Aorta (tissue), 5 donors: ENCODE measurements around the gene SLC9A3. TPM values are rescaled to one million over a fixed set of nuclear protein-coding genes. Genes with fewer than 3 reads are reported as not detected.
"Not testable (repeated sequence)": the region's sequence is repeated elsewhere in the genome, so short reads cannot be mapped to it uniquely, and the experiment has no call there.

Experiments used
- ATAC-seq: fragments of 200-7000 bp; cut with Tn5 transposase; one replicate; pipeline ENCODE4 v1.9.1; 2022; ENCODE audit warnings: moderate library complexity; ENCODE audit not compliant: low FRiP score
- DNase-seq, 2 donors: peaks; one replicate each; pipeline ENCODE4 v3.0.0-alpha.2; 2020
- H3K27ac ChIP-seq, 2 donors: one replicate each; pipeline ENCODE4 v1.5.1; 2013; ENCODE audit warnings: low read length in 2 of 2, mild to moderate bottlenecking in 2 of 2, moderate library complexity in 2 of 2, control low read depth in 1 of 2, inconsistent platforms in 1 of 2, low read depth in 1 of 2
- H3K27me3 ChIP-seq, 2 donors: one replicate each; pipeline ENCODE4 v1.6.1; 2013; ENCODE audit warnings: control low read depth in 1 of 2, low read length in 1 of 2, mild to moderate bottlenecking in 1 of 2, moderate library complexity in 1 of 2; ENCODE audit not compliant: insufficient read depth in 2 of 2, control insufficient read depth in 1 of 2
- H3K36me3 ChIP-seq, 2 donors: one replicate each; pipeline ENCODE4 v1.6.1; 2013; ENCODE audit warnings: control low read depth in 1 of 2, low read length in 1 of 2, mild to moderate bottlenecking in 1 of 2; ENCODE audit not compliant: insufficient read depth in 2 of 2, control insufficient read depth in 1 of 2
- H3K4me1 ChIP-seq, 2 donors: one replicate each; pipeline ENCODE4 v1.6.1; 2013; ENCODE audit warnings: low read length in 2 of 2, control low read depth in 1 of 2, mild to moderate bottlenecking in 1 of 2, moderate library complexity in 1 of 2; ENCODE audit not compliant: insufficient read depth in 2 of 2, control insufficient read depth in 1 of 2
- H3K4me3 ChIP-seq, 2 donors: one replicate each; pipeline ENCODE4 v1.5.1; 2013; ENCODE audit warnings: low read length in 2 of 2, control low read depth in 1 of 2, mild to moderate bottlenecking in 1 of 2
- H3K9me3 ChIP-seq: one replicate; pipeline ENCODE4 v1.6.1; 2013; ENCODE audit warnings: mild to moderate bottlenecking, low read length; ENCODE audit not compliant: control insufficient read depth
- WGBS, 2 donors: extraction: QIAGEN DNeasy Blood & Tissue Kit; methylation state at CpG; one replicate each; pipeline ENCODE4 v1.1.7; 2013; 5-methylcytosine and 5-hydroxymethylcytosine counted together
- intact Hi-C, 2 donors: fragments of 100-400 bp; cut with DNase I; formaldehyde crosslinking; loops; one replicate each; pipeline versions ENCODE4 v1.14.2 to v1.15.0; 2022
- polyA plus RNA-seq, 2 donors: library from polyadenylated mRNA; stranded (reverse); fragments of 200-250 nt; gene quantifications; one replicate each; pipeline ENCODE4 v1.2.3, GENCODE V29; 2013
- total RNA-seq, 2 donors: library from RNA; stranded (reverse); fragmentation: NEBNext Ultra II Directional; extraction: Animal tissue kit (Norgen Biotek cat#: 25700); gene quantifications; one replicate each; pipeline ENCODE4 v1.2.1, GENCODE V29; 2021
- donor health status: healthy with polysubstance abuse.
- donor health status: Bipolar disorder and iron deficiency.
- donor health status: DM: no; HTN: no; CAD: no.
- donor health status: DM: no; HTN: no; CAD: no.
- donor health status: DM: yes; HTN: yes; CAD: no.

The SLC9A3 gene
- total and polyA plus RNA-seq, 4 donors: 0.59 to 4.3 (median 0.95) TPM

DNA sequence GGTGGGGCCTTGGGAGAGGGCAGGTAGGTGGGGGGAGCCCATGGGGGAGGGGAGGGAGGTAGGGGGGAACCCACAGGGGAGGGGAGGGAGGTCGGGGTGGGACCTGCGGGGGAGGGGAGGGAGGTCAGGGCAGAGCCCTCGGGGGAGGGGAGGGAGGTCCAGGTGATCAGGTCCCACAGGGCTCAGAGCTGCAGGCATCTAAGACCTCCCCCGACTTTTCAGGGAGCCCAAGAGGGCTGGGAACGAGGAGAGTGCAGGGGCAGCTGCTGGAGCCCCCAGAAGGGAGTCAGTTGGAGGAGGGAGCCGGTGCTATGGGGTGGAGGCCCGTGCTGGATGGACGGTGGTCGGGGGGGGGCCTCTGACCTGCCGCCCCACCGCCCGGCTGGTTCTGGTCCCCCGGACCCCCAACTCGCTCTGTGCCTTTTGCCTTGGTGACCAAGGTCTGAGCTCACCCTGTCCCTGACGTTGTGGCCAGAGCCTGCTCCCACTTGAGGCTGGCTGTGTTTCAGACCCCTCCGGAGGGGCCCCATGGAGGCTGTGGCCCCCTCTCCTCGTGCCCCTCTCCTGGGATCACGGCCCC is 31.8 kb downstream of the SLC9A3 start:
- H3K27ac ChIP-seq: no peak overlapping the region
- WGBS, 2 donors: 59 to 61% methylated on average over 15 to 18 of the region's 18 CpGs
- intact Hi-C loops: no loop called here
- H3K4me1 ChIP-seq: no peaks in the 10 kb centered on the region
- H3K9me3 ChIP-seq: no peaks in the 10 kb centered on the region
- H3K36me3 ChIP-seq: no peaks in the 10 kb centered on the region
- H3K4me3 ChIP-seq: no peak overlapping the region
- no peaks in the 10 kb centered on the region for H3K27me3 ChIP-seq
- ATAC-seq: no peak
- DNase-seq: no peak

DNA sequence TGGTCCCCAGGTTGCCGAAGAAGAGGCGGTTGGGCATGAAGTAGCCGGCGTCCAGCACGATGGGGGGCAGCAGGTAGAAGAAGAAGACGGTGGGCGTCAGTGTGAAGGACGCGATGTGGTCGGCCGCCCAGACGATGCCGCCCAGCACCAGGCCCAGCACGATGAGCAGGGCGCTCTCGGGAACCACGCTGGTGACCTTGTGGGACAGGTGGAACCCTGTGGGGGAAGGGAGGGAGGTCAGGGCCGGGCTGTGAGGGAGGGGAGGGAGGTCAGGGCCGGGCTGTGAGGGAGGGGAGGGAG is 32.4 kb downstream of the SLC9A3 start:
- no peak overlapping the region for H3K4me3 ChIP-seq
- no peaks in the 10 kb centered on the region for H3K36me3 ChIP-seq
- H3K4me1 ChIP-seq: no peaks in the 10 kb centered on the region
- H3K27ac ChIP-seq: no peak overlapping the region
- no peak for DNase-seq
- no peak for ATAC-seq
- no peaks in the 10 kb centered on the region for H3K9me3 ChIP-seq
- 82 to 84% methylated on average over 19 of the region's 19 CpGs for WGBS, 2 donors
- H3K27me3 ChIP-seq: no peaks in the 10 kb centered on the region
- intact Hi-C loops: no loop called here

DNA sequence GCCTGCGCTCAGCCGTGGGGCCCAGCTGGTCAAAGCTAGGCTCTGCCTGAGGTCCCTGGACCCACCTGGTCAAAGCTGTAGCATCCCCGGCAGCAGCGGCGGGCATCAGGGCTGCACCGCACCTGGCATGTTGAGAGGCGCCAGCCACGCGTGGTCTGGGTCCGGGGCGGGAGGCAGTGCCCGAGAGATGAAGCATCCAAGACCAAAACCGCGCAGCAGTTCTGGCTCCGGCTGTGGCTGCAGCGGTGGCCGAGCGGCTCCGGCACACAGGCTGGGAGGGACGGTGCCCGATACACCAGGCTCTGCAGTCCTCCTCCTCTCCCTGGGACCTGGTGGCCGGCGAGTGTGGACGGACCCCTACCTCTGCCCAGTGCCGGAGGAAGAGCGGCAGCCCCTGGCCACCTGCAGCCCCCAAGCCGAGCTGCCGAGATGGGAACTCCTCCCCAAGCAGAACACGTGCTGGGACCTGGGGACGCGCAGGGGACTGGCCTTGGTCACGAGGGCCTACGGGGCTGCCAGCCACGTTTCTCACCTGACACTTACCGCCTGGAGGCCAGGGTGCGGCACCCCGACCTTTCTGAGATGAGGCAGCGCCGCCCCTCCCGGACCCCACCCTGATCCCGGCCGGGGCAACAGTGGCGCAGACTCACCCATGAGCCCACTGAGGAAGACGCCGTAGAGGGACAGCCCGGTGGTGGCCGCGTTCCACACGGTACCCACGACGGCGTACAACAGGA is 33.0 kb downstream of the SLC9A3 start:
- H3K27ac ChIP-seq: no peak overlapping the region
- intact Hi-C loops: no loop called here
- H3K4me1 ChIP-seq: no peaks in the 10 kb centered on the region
- DNase-seq (no peak), ATAC-seq (no peak)
- no peaks in the 10 kb centered on the region for H3K36me3 ChIP-seq
- H3K4me3 ChIP-seq: no peak overlapping the region
- WGBS, 2 donors: 90% methylated on average over 49 to 52 of the region's 52 CpGs
- no peaks in the 10 kb centered on the region for H3K9me3 ChIP-seq
- H3K27me3 ChIP-seq: no peaks in the 10 kb centered on the region

DNA sequence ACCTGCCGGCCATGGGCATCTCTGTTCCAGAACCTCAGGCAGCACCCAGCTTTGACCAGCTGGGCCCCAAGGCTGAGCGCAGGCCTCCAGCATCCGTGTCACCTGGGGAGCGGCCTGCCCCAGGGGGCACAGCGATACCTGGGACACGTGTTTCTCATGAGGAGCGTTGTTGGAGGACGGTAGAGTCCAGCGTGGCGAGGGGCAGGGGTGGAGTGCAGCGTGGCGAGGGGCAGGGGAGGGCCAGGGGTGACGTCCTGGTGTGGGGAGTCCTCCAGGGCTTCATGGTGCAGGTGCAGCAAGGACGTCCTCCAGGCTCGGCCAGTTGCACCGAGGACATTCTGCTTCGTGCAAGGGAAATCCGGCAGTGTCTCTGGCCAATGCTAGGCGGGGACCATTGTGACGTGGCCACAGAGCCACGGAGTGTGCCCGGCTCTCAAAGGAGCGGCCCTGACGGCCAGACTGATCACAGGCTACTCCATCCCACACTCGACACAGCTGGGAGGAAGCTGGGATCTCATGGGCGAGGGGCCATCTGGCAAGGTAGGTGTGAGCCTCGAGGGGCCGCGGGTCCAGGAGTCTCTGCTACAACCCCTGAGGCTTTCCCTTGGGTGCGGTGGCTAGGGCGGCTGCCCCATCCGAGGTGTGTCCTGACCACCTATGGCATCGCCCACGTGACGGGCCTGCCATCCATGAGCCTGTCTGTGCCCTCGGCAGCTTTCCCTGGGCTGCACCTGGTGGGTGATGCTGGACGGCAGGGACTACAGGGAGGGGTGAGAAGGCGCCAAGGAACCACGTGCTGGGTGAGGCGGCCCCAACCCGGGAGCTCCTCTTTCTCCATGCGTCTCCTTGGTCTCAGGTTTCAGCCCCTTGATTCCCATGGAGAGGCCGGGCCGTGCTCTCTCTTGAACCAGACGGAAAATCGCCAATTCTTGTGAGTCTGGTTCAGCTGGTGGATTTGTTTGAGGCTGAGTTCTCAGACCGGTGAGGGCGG is 33.8 kb downstream of the SLC9A3 start:
- intact Hi-C loops: no loop called here
- no peak for DNase-seq
- Histone ChIP-seq H3K27me3 (no peaks in the 10 kb centered on the region), H3K9me3 (no peaks in the 10 kb centered on the region), H3K27ac (no peak overlapping the region), H3K4me1 (no peaks in the 10 kb centered on the region), H3K4me3 (no peak overlapping the region), H3K36me3 (no peaks in the 10 kb centered on the region)
- no peak for ATAC-seq
- 80 to 81% methylated on average over 48 of the region's 48 CpGs for WGBS, 2 donors

DNA sequence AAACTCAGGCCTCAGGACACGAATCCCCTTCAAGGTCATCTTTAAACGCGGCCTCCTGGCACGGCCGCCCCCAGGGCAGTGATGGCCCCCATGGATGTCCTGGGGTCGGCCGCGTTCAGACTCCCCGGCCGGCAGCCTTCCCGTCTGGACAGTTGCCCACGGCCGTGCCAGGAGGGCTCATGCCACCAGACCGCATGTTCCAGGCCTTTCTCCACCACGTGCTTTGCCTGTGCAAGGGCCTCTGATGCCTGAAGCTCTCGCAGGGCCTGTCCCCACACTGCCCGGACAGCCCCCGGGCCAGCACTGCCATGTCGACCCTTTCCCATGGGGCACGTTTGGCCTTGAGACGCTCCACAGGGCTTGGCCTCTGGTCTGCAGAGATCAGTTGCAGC is 34.6 kb downstream of the SLC9A3 start:
- 53 to 62% methylated on average over 21 of the region's 21 CpGs for WGBS, 2 donors
- H3K36me3 ChIP-seq: no peaks in the 10 kb centered on the region
- no peak overlapping the region for H3K27ac ChIP-seq
- H3K4me1 ChIP-seq: no peaks in the 10 kb centered on the region
- DNase-seq: no peak
- intact Hi-C loops: no loop called here
- ATAC-seq: no peak
- H3K9me3 ChIP-seq: no peaks in the 10 kb centered on the region
- no peaks in the 10 kb centered on the region for H3K27me3 ChIP-seq
- H3K4me3 ChIP-seq: no peak overlapping the region

DNA sequence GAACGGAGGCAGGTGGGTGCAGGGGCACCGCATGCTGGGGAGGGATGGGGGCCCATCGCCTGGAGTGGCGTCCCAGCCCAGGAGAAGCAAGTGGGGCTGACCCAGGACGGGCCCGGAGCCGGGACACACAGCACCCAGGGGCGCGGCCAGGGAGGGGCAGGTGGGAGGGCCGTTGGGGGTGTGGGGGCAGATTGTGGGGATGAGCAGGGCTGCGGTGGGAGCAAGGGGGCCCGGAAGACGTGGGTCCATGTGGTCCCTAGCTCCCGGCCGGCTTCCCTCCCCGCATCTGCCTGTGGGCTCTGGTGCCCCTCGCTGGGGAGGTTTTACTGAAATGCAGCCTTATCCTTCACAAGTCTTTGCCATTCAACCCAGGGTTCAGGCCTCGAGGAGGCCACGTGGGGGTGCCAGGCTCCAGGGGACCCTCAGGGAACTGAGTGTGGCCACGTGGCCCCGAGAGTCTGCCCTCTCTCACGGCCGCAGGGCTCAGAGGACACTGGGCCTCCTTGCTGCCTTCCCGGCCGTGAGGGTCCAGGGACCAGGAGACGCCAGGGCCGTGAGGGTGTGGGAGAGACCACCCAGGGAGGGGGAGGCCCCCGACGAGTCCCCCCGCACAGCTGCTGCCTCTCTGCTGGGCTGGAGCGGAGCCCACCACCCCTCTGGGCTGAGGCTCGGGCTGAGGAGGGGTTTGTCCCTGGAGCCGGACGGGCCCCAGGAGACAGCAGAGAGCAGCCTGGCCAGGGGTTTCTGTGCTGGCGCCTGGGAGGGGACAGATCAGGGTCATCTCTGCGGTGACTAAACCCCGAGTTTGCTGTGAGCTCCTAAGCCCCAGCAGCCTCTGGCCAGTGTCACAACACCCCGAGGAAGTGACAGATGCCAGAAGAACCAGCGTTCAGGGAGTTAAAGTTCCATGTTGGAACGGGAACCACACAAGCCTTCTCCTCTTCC is 35.2 kb downstream of the SLC9A3 start:
- no peak overlapping the region for H3K4me3 ChIP-seq
- 53 to 54% methylated on average over 38 to 40 of the region's 40 CpGs for WGBS, 2 donors
- no peaks in the 10 kb centered on the region for H3K27me3 ChIP-seq
- H3K9me3 ChIP-seq: no peaks in the 10 kb centered on the region
- intact Hi-C loops: no loop called here
- no peaks in the 10 kb centered on the region for H3K4me1 ChIP-seq
- ATAC-seq: no peak
- no peak for DNase-seq
- H3K36me3 ChIP-seq: no peaks in the 10 kb centered on the region
- H3K27ac ChIP-seq: no peak overlapping the region

DNA sequence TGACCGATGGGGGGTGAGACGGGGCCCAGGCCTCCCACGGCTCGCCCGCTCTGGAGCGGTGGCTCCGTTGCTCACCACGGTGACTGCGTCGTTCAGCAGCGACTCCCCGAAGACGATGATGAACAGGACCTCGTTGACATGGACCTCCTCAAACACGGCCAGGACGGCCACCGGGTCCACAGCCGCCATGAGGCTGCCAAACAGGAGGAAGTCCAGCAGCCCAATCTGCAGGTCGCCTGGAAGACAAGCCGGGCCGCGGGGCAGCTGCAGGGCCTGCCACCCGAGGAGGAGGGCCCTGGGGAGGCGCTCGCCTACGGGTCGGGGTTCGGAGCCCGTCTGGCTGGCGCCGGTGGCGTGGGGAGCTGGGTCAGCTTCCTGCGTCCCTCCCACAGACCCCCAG is 36.0 kb downstream of the SLC9A3 start:
- DNase-seq: no peak
- intact Hi-C loops: no loop called here
- WGBS, 2 donors: 86 to 90% methylated on average over 33 of the region's 33 CpGs
- ATAC-seq: no peak
- Histone ChIP-seq H3K9me3 (no peaks in the 10 kb centered on the region), H3K4me3 (no peak overlapping the region), H3K27ac (no peak overlapping the region), H3K36me3 (no peaks in the 10 kb centered on the region), H3K4me1 (no peaks in the 10 kb centered on the region), H3K27me3 (no peaks in the 10 kb centered on the region)

DNA sequence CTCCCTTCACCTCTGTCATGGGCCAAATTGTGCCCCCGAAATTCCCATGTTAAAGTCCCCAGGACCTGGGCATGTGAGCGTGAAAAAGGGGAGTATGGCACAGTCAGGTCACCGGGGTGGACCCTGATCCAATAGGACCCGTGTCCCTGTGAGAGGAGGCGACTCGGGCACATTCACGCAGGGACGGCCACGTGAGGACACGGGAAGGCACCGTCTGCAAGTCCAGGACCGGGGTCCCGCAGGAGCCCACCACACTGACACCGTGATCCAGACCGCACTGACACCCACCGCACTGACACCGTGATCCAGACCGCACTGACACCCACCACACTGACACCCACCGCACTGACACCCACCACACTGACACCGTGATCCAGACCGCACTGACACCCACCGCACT is 37.7 kb downstream of the SLC9A3 start:
- H3K4me1 ChIP-seq, H3K27me3 ChIP-seq, H3K4me3 ChIP-seq, intact Hi-C loops, DNase-seq, H3K27ac ChIP-seq, H3K9me3 ChIP-seq, H3K36me3 ChIP-seq, ATAC-seq: not testable (repeated sequence)
- 86 to 90% methylated on average over 15 to 18 of the region's 22 CpGs for WGBS, 2 donors
